GM19193 (cell line): ENCODE measurements around the gene SLC37A1.

ENCODE experiments used
- POLR2A ChIP-seq: IDR thresholded peaks from 4 replicates; pipeline ENCODE4 v1.6.1; 2011; ENCODE audit not compliant: insufficient read depth, insufficient read length; ENCODE audit errors: extremely low read depth

The SLC37A1 gene

GRCh38 chr21:42595283-42596187 is 81.9 kb downstream of the SLC37A1 start:
- no peak for TF ChIP-seq POLR2A

- no peak for TF ChIP-seq POLR2A
Observed at GRCh38 chr21:42596657-42597056, 83.0 kb downstream of the SLC37A1 start.

- no peak for TF ChIP-seq POLR2A
Observed at GRCh38 chr21:42597487-42598158, 84.0 kb downstream of the SLC37A1 start.

- TF ChIP-seq POLR2A = no peak
Observed at GRCh38 chr21:42598159-42598735, 84.6 kb downstream of the SLC37A1 start.

GRCh38 chr21:42599486-42599885 is 85.8 kb downstream of the SLC37A1 start:
- no peak for TF ChIP-seq POLR2A

GRCh38 chr21:42599962-42600361 is 86.3 kb downstream of the SLC37A1 start:
- no peak for TF ChIP-seq POLR2A

GRCh38 chr21:42601656-42602055 is 88.0 kb downstream of the SLC37A1 start:
- no peak for TF ChIP-seq POLR2A

- no peak for TF ChIP-seq POLR2A
Observed at GRCh38 chr21:42607102-42607501, 93.5 kb downstream of the SLC37A1 start.

- TF ChIP-seq POLR2A = no peak
Observed at GRCh38 chr21:42607525-42608102, 94.0 kb downstream of the SLC37A1 start.

- no peak for TF ChIP-seq POLR2A
Observed at GRCh38 chr21:42608446-42608845, 94.8 kb downstream of the SLC37A1 start.

GRCh38 chr21:42609811-42610210 is 96.2 kb downstream of the SLC37A1 start:
- TF ChIP-seq POLR2A = no peak

GRCh38 chr21:42611852-42612251 is 98.2 kb downstream of the SLC37A1 start:
- no peak for TF ChIP-seq POLR2A

- TF ChIP-seq POLR2A = no peak
Observed at GRCh38 chr21:42612390-42612789, 98.7 kb downstream of the SLC37A1 start.

- TF ChIP-seq POLR2A = no peak
Observed at GRCh38 chr21:42613756-42614155, 100.1 kb downstream of the SLC37A1 start.

- TF ChIP-seq POLR2A = no peak
Observed at GRCh38 chr21:42614396-42614795, 100.7 kb downstream of the SLC37A1 start.
